Measurements from ENCODE around the gene NIP7.
"Not testable (repeated sequence)": the region's sequence is repeated elsewhere in the genome, so short reads cannot be mapped to it uniquely, and the experiment has no call there.

DNA sequence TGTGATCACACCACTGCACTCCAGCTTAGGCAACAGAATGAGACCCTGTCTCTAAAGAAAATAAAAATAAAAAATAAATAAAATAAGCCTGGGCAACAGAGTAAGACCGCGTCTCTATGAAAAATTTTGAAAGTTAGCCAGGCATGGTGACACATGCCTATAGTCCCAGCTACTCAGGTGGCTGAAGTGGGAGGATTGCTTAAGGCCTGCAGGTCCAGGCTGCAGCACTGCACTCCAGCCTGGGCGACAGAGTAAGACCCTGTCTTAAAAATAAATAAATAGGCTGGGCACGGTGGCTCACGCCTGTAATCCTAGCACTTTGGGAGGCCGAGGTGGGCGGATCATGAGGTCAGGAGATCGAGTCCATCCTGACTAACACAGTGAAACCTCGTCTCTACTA is 47.9 kb upstream of the NIP7 start:
- TF ChIP-seq, protein P1, sequence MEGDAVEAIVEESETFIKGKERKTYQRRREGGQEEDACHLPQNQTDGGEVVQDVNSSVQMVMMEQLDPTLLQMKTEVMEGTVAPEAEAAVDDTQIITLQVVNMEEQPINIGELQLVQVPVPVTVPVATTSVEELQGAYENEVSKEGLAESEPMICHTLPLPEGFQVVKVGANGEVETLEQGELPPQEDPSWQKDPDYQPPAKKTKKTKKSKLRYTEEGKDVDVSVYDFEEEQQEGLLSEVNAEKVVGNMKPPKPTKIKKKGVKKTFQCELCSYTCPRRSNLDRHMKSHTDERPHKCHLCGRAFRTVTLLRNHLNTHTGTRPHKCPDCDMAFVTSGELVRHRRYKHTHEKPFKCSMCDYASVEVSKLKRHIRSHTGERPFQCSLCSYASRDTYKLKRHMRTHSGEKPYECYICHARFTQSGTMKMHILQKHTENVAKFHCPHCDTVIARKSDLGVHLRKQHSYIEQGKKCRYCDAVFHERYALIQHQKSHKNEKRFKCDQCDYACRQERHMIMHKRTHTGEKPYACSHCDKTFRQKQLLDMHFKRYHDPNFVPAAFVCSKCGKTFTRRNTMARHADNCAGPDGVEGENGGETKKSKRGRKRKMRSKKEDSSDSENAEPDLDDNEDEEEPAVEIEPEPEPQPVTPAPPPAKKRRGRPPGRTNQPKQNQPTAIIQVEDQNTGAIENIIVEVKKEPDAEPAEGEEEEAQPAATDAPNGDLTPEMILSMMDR (IDR thresholded peaks at IDR 0.05; ENCODE audit: poor library complexity): not testable (repeated sequence)
- TF ChIP-seq EZH2phosphoT487 (IDR thresholded peaks at IDR 0.05; ENCODE audit: low read depth, severe bottlenecking, unreplicated experiment); EZH2 (IDR thresholded peaks at IDR 0.05; ENCODE audit: borderline replicate concordance): not testable (repeated sequence)
